GM12878 (cell line): ENCODE results near the gene USH1G. TPM values are rescaled to one million over a fixed set of nuclear protein-coding genes. Genes with fewer than 3 reads are reported as not detected.

ENCODE experiments used
- ATAC-seq: fragments of 200-7000 bp; cut with Tn5 transposase; 3 replicates; pipeline ENCODE4 v1.9.1; 2020; ENCODE audit warnings: mild to moderate bottlenecking, moderate library complexity
- BruUV-seq: library from RNA; stranded (reverse); fragments of 400-500 nt; replicated peaks from 2 replicates; lab custom pipeline; 2021; lab: Mats Ljungman, UMichigan
- CTCF ChIA-PET: fragments of 300-600 bp; sonication (Branson Sonifier 250); formaldehyde crosslinking; extraction: SDS; loops from one replicate; lab custom pipeline; 2021; ENCODE audit warnings: inconsistent platforms; lab: Yijun Ruan, JAX
- POLR2A ChIA-PET: fragments of 350-600 bp; formaldehyde crosslinking; extraction: SDS; loops from one replicate; lab custom pipeline; 2021; ENCODE audit warnings: inconsistent platforms; lab: Charles Lee
- RAD21 ChIA-PET: fragments of 300-600 bp; sonication (Branson Sonifier 250); formaldehyde crosslinking; loops from one replicate; lab custom pipeline; 2023; ENCODE audit warnings: antibody characterized with exemption; ENCODE audit not compliant: unreplicated experiment; lab: Charles Lee
- SMC1A ChIA-PET: fragments of 300-600 bp; sonication (Branson Sonifier 250); formaldehyde crosslinking; loops from one replicate; lab custom pipeline; 2023; ENCODE audit not compliant: unreplicated experiment, uncharacterized antibody; lab: Charles Lee
- DNase-seq: peaks from one replicate; pipeline ENCODE4 v3.0.0-alpha.2; 2011; ENCODE audit warnings: low read depth, low spot score
- FAIRE-seq: peaks from 3 replicates; lab custom pipeline; 2011; peaks lifted over from hg19 to GRCh38; lab: Jason Lieb, UNC
- H2AFZ ChIP-seq: 2 replicates; pipeline ENCODE4 v1.6.0; 2011; ENCODE audit warnings: low read depth, low read length, control low read depth; ENCODE audit not compliant: control insufficient read depth
- H3K27ac ChIP-seq: 2 replicates; pipeline ENCODE4 v1.5.1; 2011; ENCODE audit warnings: control low read depth; ENCODE audit not compliant: control insufficient read depth, insufficient read depth
- H3K27me3 ChIP-seq, 2 experiments: replicated peaks in 1 of 2; 2 replicates each; pipeline versions ENCODE4 v1.6.0 to v1.6.1; 2011; ENCODE audit warnings: low read length in 1 of 2; ENCODE audit not compliant: control insufficient read depth in 2 of 2, insufficient read depth in 2 of 2
- H3K36me3 ChIP-seq, 2 experiments: 2 replicates each; pipeline ENCODE4 v1.5.1; 2011; ENCODE audit warnings: low read length in 1 of 2; ENCODE audit not compliant: control insufficient read depth in 2 of 2, insufficient read depth in 2 of 2
- H3K4me1 ChIP-seq: 2 replicates; pipeline ENCODE4 v1.6.1; 2011; ENCODE audit warnings: mild to moderate bottlenecking, low read length, moderate library complexity, mixed read lengths; ENCODE audit not compliant: control insufficient read depth, insufficient read depth
- H3K4me2 ChIP-seq: 2 replicates; pipeline ENCODE4 v1.6.0; 2011; ENCODE audit warnings: control low read depth; ENCODE audit not compliant: control insufficient read depth, insufficient read depth
- H3K4me3 ChIP-seq: fragments of 200-600 bp; sonication (generic); 2 replicates; pipeline ENCODE4 v1.5.1; 2016
- H3K79me2 ChIP-seq: 2 replicates; pipeline ENCODE4 v1.6.0; 2011; ENCODE audit warnings: low read length; ENCODE audit not compliant: control insufficient read depth, insufficient read depth
- H3K9ac ChIP-seq: 2 replicates; pipeline ENCODE4 v1.8.0; 2011; ENCODE audit warnings: low read length, control low read depth, mixed read lengths; ENCODE audit not compliant: control insufficient read depth, insufficient read depth
- H3K9me3 ChIP-seq: replicated peaks from 3 replicates; pipeline ENCODE4 v1.5.1; 2011; ENCODE audit warnings: mild to moderate bottlenecking, low read length; ENCODE audit not compliant: control insufficient read depth, insufficient read depth
- H4K20me1 ChIP-seq: 2 replicates; pipeline ENCODE4 v1.6.0; 2011; ENCODE audit not compliant: control insufficient read depth, insufficient read depth
- HDAC2 ChIP-seq: fragments of 200-600 bp; sonication (generic); IDR thresholded peaks from 2 replicates; pipeline ENCODE4 v1.6.1; 2017
- IKZF2 ChIP-seq, 2 experiments: fragments of 450-650 bp; IDR thresholded peaks; 2 replicates each; pipeline ENCODE4 v1.6.1; 2017; ENCODE audit warnings: mild to moderate bottlenecking in 2 of 2, moderate library complexity in 2 of 2
- KDM1A ChIP-seq: fragments of 200-600 bp; sonication (generic); IDR thresholded peaks from 2 replicates; pipeline ENCODE4 v1.6.1; 2016; ENCODE audit warnings: borderline replicate concordance
- NFIC ChIP-seq: IDR thresholded peaks from 2 replicates; pipeline ENCODE4 v1.6.1; 2012; ENCODE audit warnings: low read depth, mild to moderate bottlenecking, inconsistent platforms, low read length, moderate library complexity
- POU2F2 ChIP-seq: IDR thresholded peaks from 3 replicates; pipeline ENCODE4 v1.6.1; 2011; ENCODE audit warnings: low read depth, mild to moderate bottlenecking, low read length, borderline replicate concordance
- SP1 ChIP-seq: IDR thresholded peaks from one replicate; pipeline ENCODE4 v1.6.1; 2011; ENCODE audit warnings: low read depth, low read length
- SREBF1 ChIP-seq: IDR thresholded peaks from 2 replicates; pipeline ENCODE4 v1.6.1; 2012; ENCODE audit warnings: mild to moderate bottlenecking, low read length
- WRNIP1 ChIP-seq: IDR thresholded peaks from 2 replicates; pipeline ENCODE4 v1.6.1; 2011; ENCODE audit warnings: low read depth, low read length, improper control_type of control experiment, borderline replicate concordance
- ZBTB33 ChIP-seq: fragments of 450-650 bp; IDR thresholded peaks from 2 replicates; pipeline ENCODE4 v1.6.1; 2017; ENCODE audit warnings: mild to moderate bottlenecking
- WGBS: methylation state at CpG from one replicate; pipeline ENCODE4 v1.1.6; 2016; ENCODE audit warnings: low lambda C conversion rate; ENCODE audit not compliant: insufficient replicate concordance, insufficient coverage; ENCODE audit errors: missing lambda C conversion rate; 5-methylcytosine and 5-hydroxymethylcytosine counted together
- in situ Hi-C: fragments of 300-500 bp; cut with MboI; formaldehyde crosslinking; loops from 9 replicates; pipeline ENCODE4 v1.14.3; 2018; ENCODE audit warnings: mixed read lengths
- intact Hi-C: fragments of 100-400 bp; cut with micrococcal nuclease; formaldehyde crosslinking; loops from one replicate; pipeline ENCODE4 v1.14.2; 2022; ENCODE audit not compliant: unreplicated experiment
- polyA plus RNA-seq, 11 experiments: library from polyadenylated mRNA; depleted of rRNA in 4 of 11; unstranded in 6 of 11; stranded (reverse) in 5 of 11; fragments of >200 nt; fragmentation: Nextera tagmentation in 4 of 11; fragmentation: Illumina TruSeq in 1 of 11; extraction: Ambion mirVana in 4 of 11; extraction: Trizol in 1 of 11; gene quantifications; 1 replicate in 1 of 11; 2 replicates in 10 of 11; pipeline versions ENCODE4 v1.2.1 to v1.2.3, GENCODE V29; 2011 to 2016; ENCODE audit warnings: inconsistent platforms in 2 of 11, missing spikeins in 2 of 11, low read depth in 1 of 11
- total RNA-seq, 4 experiments: library from RNA; depleted of rRNA in 3 of 4; stranded (reverse); fragments of >200 nt in 3 of 4; fragmentation: Illumina TruSeq in 1 of 4; extraction: Trizol in 1 of 4; gene quantifications; 2 replicates each; pipeline versions ENCODE4 v1.2.1 to v1.2.3, GENCODE V29; 2013 to 2021
- TF ChIP-seq, protein P1 (sequence below): fragments of 450-650 bp; IDR thresholded peaks from 2 replicates; pipeline ENCODE4 v1.6.1; 2016; ENCODE audit warnings: mild to moderate bottlenecking
- TF ChIP-seq, protein P2 (sequence below): IDR thresholded peaks from 2 replicates; pipeline ENCODE4 v1.6.1; 2011; ENCODE audit warnings: low read depth, low read length, improper control_type of control experiment, borderline replicate concordance
- TF ChIP-seq, protein P3 (sequence below): fragments of 450-650 bp; IDR thresholded peaks from 2 replicates; pipeline ENCODE4 v1.6.1; 2017; ENCODE audit warnings: antibody characterized with exemption, mild to moderate bottlenecking, moderate library complexity

Gene USH1G
- total and polyA plus RNA-seq, 10 of the 15 experiments (the other 5 are each of a cell fraction or from before 2014, with no cell fraction given) = 0.05 to 0.62 (median 0.09) TPM; not detected in 7

DNA sequence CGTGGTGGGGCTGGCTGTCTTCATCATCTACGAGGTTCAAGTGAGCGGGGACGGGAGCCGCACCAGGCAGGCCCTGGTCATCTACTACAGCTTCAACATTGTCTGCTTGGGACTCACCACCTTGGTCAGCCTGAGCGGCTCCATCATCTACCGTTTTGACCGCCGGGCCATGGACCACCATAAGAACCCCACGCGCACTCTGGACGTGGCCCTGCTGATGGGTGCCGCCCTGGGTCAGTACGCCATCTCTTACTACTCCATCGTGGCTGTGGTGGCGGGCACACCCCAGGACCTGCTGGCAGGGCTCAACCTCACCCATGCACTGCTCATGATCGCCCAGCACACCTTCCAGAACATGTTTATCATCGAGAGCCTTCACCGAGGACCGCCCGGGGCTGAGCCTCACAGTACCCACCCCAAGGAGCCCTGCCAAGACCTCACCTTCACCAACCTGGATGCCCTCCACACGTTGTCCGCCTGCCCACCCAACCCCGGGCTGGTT, 7.5 kb upstream of the USH1G start:
- Histone ChIP-seq H3K79me2 (no peaks in the 10 kb centered on the region), H3K27me3 (peaks cover 2 to 8% of the 10 kb centered on the region in 2 experiments), H3K4me2 (no peak overlapping the region), H2AFZ (no peak overlapping the region), H3K9ac (no peak overlapping the region), H3K27ac (no peak overlapping the region), H3K4me3 (no peak overlapping the region), H3K36me3 (no peaks in the 10 kb centered on the region), H3K4me1 (no peaks in the 10 kb centered on the region), H3K9me3 (no peaks in the 10 kb centered on the region), H4K20me1 (no peaks in the 10 kb centered on the region)
- intact Hi-C loops (no loop called here), in situ Hi-C loops (no loop called here)
- 56% methylated on average over 24 of the region's 24 CpGs for WGBS
- no TSS peak for BruUV-seq
- FAIRE-seq (no peak), DNase-seq (no peak), ATAC-seq (no peak)
- TF ChIP-seq SREBF1 (no peak), IKZF2 (IDR thresholded peaks at IDR 0.05) (no peak), NFIC (no peak), SP1 (no peak), KDM1A (no peak), ZBTB33 (no peak), POU2F2 (no peak), HDAC2 (no peak), WRNIP1 (no peak)
- TF ChIP-seq, protein P1, sequence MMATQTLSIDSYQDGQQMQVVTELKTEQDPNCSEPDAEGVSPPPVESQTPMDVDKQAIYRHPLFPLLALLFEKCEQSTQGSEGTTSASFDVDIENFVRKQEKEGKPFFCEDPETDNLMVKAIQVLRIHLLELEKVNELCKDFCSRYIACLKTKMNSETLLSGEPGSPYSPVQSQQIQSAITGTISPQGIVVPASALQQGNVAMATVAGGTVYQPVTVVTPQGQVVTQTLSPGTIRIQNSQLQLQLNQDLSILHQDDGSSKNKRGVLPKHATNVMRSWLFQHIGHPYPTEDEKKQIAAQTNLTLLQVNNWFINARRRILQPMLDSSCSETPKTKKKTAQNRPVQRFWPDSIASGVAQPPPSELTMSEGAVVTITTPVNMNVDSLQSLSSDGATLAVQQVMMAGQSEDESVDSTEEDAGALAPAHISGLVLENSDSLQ = no peak
- TF ChIP-seq, protein P2, sequence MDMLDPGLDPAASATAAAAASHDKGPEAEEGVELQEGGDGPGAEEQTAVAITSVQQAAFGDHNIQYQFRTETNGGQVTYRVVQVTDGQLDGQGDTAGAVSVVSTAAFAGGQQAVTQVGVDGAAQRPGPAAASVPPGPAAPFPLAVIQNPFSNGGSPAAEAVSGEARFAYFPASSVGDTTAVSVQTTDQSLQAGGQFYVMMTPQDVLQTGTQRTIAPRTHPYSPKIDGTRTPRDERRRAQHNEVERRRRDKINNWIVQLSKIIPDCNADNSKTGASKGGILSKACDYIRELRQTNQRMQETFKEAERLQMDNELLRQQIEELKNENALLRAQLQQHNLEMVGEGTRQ = no peak
- TF ChIP-seq, protein P3, sequence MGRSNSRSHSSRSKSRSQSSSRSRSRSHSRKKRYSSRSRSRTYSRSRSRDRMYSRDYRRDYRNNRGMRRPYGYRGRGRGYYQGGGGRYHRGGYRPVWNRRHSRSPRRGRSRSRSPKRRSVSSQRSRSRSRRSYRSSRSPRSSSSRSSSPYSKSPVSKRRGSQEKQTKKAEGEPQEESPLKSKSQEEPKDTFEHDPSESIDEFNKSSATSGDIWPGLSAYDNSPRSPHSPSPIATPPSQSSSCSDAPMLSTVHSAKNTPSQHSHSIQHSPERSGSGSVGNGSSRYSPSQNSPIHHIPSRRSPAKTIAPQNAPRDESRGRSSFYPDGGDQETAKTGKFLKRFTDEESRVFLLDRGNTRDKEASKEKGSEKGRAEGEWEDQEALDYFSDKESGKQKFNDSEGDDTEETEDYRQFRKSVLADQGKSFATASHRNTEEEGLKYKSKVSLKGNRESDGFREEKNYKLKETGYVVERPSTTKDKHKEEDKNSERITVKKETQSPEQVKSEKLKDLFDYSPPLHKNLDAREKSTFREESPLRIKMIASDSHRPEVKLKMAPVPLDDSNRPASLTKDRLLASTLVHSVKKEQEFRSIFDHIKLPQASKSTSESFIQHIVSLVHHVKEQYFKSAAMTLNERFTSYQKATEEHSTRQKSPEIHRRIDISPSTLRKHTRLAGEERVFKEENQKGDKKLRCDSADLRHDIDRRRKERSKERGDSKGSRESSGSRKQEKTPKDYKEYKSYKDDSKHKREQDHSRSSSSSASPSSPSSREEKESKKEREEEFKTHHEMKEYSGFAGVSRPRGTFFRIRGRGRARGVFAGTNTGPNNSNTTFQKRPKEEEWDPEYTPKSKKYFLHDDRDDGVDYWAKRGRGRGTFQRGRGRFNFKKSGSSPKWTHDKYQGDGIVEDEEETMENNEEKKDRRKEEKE = no peak
- ChIA-PET CTCF (interaction anchor here (1.5 to 12.6 kb wide), 3 partner anchors 11 to 30 kb away, joined by 3 to 274 read pairs (median 29); no protein-coding TSS in a partner anchor), RAD21 (no interaction called here), SMC1A (interaction anchor here (1.0 kb wide), 1 partner anchor 26 kb away, joined by 3 read pairs; no protein-coding TSS in a partner anchor), POLR2A (no interaction called here)
